Measurements from ENCODE around the gene ADAMTS4.

The ADAMTS4 gene

DNA sequence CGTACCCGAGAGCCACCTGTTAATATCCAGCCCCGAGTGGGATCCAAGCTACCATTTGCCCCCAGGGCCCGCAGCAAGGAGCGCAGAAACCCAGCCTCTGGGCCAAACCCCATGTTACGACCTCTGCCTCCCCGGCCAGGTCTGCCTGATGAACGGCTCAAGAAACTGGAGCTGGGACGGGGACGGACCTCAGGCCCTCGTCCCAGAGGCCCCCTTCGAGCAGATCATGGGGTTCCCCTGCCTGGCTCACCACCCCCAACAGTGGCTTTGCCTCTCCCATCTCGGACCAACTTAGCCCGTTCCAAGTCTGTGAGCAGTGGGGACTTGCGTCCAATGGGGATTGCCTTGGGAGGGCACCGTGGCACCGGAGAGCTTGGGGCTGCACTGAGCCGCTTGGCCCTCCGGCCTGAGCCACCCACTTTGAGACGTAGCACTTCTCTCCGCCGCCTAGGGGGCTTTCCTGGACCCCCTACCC, 38.1 kb downstream of the ADAMTS4 start:
- Histone ChIP-seq H3K9ac (no peak overlapping the region), H2AFZ (ENCODE audit: low read depth) (no peak overlapping the region), H3K36me3 (ENCODE audit: insufficient read depth) (no peaks in the 10 kb centered on the region), H3K27me3 (ENCODE audit: insufficient read depth, low read depth) (no peaks in the 10 kb centered on the region), H3K4me1 (ENCODE audit: low read depth, poor library complexity, severe bottlenecking) (peaks cover 38% of the 10 kb centered on the region), H3K27ac (no peak overlapping the region), H3K4me3 (IDR thresholded peaks at IDR 0.05; ENCODE audit: insufficient read depth, low read depth, low read length) (no peak overlapping the region), H3K79me2 (ENCODE audit: insufficient read depth, low read depth) (peaks cover 13% of the 10 kb centered on the region), H3K4me2 (peak overlapping the region; percentile 98), H4K20me1 (ENCODE audit: insufficient read depth) (no peaks in the 10 kb centered on the region)
- TF ChIP-seq, protein P1, sequence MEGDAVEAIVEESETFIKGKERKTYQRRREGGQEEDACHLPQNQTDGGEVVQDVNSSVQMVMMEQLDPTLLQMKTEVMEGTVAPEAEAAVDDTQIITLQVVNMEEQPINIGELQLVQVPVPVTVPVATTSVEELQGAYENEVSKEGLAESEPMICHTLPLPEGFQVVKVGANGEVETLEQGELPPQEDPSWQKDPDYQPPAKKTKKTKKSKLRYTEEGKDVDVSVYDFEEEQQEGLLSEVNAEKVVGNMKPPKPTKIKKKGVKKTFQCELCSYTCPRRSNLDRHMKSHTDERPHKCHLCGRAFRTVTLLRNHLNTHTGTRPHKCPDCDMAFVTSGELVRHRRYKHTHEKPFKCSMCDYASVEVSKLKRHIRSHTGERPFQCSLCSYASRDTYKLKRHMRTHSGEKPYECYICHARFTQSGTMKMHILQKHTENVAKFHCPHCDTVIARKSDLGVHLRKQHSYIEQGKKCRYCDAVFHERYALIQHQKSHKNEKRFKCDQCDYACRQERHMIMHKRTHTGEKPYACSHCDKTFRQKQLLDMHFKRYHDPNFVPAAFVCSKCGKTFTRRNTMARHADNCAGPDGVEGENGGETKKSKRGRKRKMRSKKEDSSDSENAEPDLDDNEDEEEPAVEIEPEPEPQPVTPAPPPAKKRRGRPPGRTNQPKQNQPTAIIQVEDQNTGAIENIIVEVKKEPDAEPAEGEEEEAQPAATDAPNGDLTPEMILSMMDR (conservative IDR thresholded peaks at IDR 0.05; ENCODE audit: low read depth, low read length), result no peak

DNA sequence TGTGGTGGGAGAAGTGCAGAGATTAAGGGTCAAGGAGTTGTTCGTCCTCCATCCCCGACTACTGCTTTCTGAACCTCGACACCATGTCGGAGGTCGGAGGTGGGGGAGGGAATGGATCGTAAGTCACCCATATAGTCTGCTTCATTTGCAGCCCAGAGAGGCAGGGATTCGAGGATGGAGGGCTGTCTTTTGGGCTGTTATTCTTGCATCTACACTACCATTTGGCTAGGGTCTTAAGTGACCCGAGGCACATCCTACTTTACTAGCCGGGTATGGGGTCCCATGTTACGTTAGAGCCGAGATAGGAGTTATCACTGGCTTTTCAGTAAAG, 39.0 kb downstream of the ADAMTS4 start:
- peak overlapping the region; percentile 99 for H3K4me3 ChIP-seq (IDR thresholded peaks at IDR 0.05; ENCODE audit: insufficient read depth, low read depth, low read length)
- H3K9ac ChIP-seq, result peak overlapping the region; percentile 89
- no peaks in the 10 kb centered on the region for H3K36me3 ChIP-seq (ENCODE audit: insufficient read depth)
- peak overlapping the region; percentile 98 for H3K4me2 ChIP-seq
- peak overlapping the region; percentile 46 for H3K27ac ChIP-seq
- H2AFZ ChIP-seq (ENCODE audit: low read depth), result peak overlapping the region; percentile 62
- TF ChIP-seq, protein P1 (conservative IDR thresholded peaks at IDR 0.05; ENCODE audit: low read depth, low read length), result no peak; the same call in 1 of the 2 replicates
- no peaks in the 10 kb centered on the region for H3K27me3 ChIP-seq (ENCODE audit: insufficient read depth, low read depth)
- H3K4me1 ChIP-seq (ENCODE audit: low read depth, poor library complexity, severe bottlenecking), result peaks cover 38% of the 10 kb centered on the region
- H4K20me1 ChIP-seq (ENCODE audit: insufficient read depth), result no peaks in the 10 kb centered on the region
- peaks cover 21% of the 10 kb centered on the region for H3K79me2 ChIP-seq (ENCODE audit: insufficient read depth, low read depth)

DNA sequence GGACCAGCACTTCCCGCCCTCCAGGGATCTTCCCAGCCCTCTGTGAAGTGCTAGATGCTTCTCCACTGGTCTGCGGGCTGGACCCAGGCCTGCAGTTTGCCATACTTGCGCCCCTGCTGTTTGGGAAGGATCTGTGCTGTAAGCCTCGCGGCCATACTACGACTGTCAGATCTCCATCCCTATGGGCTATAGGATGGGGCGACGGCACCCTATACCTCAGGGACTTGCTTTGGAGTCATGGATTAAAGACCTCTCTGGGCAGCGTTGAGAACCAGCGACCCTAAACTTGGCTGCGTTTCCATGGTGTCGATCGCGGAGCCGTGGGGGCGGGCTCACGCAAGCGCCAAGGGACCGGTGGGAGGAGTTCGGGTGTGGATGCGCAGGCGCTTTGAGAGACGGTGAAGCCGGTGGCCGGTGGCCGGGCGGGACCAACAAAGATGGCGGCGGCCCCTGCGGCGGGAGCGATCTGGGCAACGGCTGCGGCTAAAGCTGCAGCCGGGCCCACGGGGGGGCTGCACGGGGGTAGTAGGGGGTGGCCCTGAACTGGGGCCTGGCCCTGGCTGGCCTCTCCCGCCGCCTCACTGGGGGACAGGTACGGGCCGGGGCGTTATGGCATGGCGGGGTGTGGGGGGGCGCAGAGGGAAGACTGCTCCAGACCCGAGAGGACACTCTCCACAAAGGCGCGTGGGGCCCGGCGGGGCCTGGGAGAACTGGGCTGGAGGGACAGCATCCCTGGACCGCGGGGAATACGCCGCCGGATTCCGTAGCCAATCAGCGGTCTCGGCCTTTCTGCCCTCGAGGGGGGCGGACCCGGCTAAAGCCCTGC, 39.6 kb downstream of the ADAMTS4 start, which contains the start of gene USP21:
USP21 (plus strand) TSS at position 414 of the 826 bp plus-strand sequence. CDS start 1,141 bp downstream, outside the sequence.
- TF ChIP-seq, protein P1 (conservative IDR thresholded peaks at IDR 0.05; ENCODE audit: low read depth, low read length), result peak; percentile 48; the same call in 1 of the 2 replicates
- H3K36me3 ChIP-seq (ENCODE audit: insufficient read depth), result no peaks in the 10 kb centered on the region

DNA sequence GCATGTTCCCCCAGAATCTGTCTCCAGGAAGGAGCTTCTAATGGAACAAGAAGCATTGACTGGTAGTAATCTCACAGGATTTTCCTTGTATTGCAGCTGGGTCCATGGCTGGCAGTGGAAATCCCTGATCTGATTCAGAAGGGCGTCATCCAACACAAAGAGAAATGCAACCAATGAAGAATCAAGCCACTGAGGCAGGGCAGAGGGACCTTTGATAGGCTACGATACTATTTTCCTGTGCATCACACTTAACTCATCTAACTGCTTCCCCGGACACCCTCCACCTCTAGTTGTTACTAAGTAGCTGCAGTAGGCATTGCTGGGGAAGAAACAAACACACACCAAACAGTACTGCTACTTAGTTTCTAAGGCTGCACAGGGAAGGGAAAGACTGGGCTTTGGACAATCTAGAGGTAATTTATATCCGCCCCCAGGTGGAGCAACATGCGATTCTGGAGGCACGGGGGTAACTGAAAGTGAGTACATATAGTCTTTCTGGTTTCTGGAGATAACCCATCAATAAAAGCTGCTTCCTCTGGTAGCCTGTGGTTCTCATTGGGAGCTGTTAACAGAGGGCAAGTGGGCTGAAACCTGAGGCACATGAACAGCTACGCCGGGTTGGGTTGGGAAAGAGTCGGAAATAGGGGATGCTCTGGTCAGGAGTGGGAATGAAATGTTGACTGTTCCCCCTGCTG, 40.4 kb downstream of the ADAMTS4 start:
- H3K27me3 ChIP-seq (ENCODE audit: insufficient read depth, low read depth), result no peaks in the 10 kb centered on the region
- H3K79me2 ChIP-seq (ENCODE audit: insufficient read depth, low read depth), result peaks cover 29% of the 10 kb centered on the region
- H4K20me1 ChIP-seq (ENCODE audit: insufficient read depth), result no peaks in the 10 kb centered on the region
- peak overlapping the region; percentile 98 for H3K4me2 ChIP-seq
- H3K27ac ChIP-seq, result peak overlapping the region; percentile 46
- TF ChIP-seq, protein P1 (conservative IDR thresholded peaks at IDR 0.05; ENCODE audit: low read depth, low read length), result no peak
- H3K9ac ChIP-seq, result peak overlapping the region; percentile 89; the same call in 1 of the 2 replicates
- H3K36me3 ChIP-seq (ENCODE audit: insufficient read depth), result no peaks in the 10 kb centered on the region
- peak overlapping the region; percentile 99 for H3K4me3 ChIP-seq (IDR thresholded peaks at IDR 0.05; ENCODE audit: insufficient read depth, low read depth, low read length)
- peak overlapping the region; percentile 62 for H2AFZ ChIP-seq (ENCODE audit: low read depth)
- peaks cover 37% of the 10 kb centered on the region for H3K4me1 ChIP-seq (ENCODE audit: low read depth, poor library complexity, severe bottlenecking)

More for the DNA sequence above, 39.6 kb downstream of the ADAMTS4 start, which contains the start of gene USP21:
- Histone ChIP-seq H3K4me2 (peak within 1 kb of the TSS; percentile 98), H2AFZ (ENCODE audit: low read depth) (peak within 1 kb of the TSS; percentile 62), H3K4me1 (ENCODE audit: low read depth, poor library complexity, severe bottlenecking) (peaks cover 37% of the 10 kb centered on the region), H3K27ac (peak within 1 kb of the TSS; percentile 46), H4K20me1 (ENCODE audit: insufficient read depth) (no peaks in the 10 kb centered on the region), H3K4me3 (IDR thresholded peaks at IDR 0.05; ENCODE audit: insufficient read depth, low read depth, low read length) (peak within 1 kb of the TSS; percentile 99), H3K79me2 (ENCODE audit: insufficient read depth, low read depth) (peaks cover 27% of the 10 kb centered on the region), H3K27me3 (ENCODE audit: insufficient read depth, low read depth) (no peaks in the 10 kb centered on the region), H3K9ac (peak within 1 kb of the TSS; percentile 89)

Data from KMS-11 (cell line).